Neuronal stem cell (in vitro differentiated cells): ENCODE data around the gene ODAD2.

Experiments
- DNase-seq: peaks from one replicate; pipeline ENCODE4 v3.0.0-alpha.2; 2013; ENCODE audit warnings: low spot score
- H2AFZ ChIP-seq: one replicate; pipeline ENCODE4 v1.6.1; 2013; ENCODE audit warnings: mild to moderate bottlenecking, low read length, inconsistent platforms
- H2AK5ac ChIP-seq: 2 replicates; pipeline ENCODE4 v1.6.1; 2013; ENCODE audit warnings: low read depth, mild to moderate bottlenecking, inconsistent platforms, low read length, moderate library complexity, mixed read lengths
- H2BK120ac ChIP-seq: 2 replicates; pipeline ENCODE4 v1.6.1; 2013; ENCODE audit warnings: low read depth, mild to moderate bottlenecking, inconsistent platforms, low read length, moderate library complexity, mixed read lengths
- H2BK12ac ChIP-seq: one replicate; pipeline ENCODE4 v1.6.1; 2013; ENCODE audit warnings: low read length, inconsistent platforms
- H2BK15ac ChIP-seq: 2 replicates; pipeline ENCODE4 v1.6.1; 2013; ENCODE audit warnings: mild to moderate bottlenecking, low read length, inconsistent platforms, mixed read lengths
- H2BK5ac ChIP-seq: one replicate; pipeline ENCODE4 v1.6.1; 2013; ENCODE audit warnings: inconsistent platforms, mild to moderate bottlenecking, low read length, moderate library complexity
- H3K14ac ChIP-seq: one replicate; pipeline ENCODE4 v1.6.1; 2013; ENCODE audit warnings: low read length, inconsistent platforms
- H3K18ac ChIP-seq: 2 replicates; pipeline ENCODE4 v1.6.1; 2013; ENCODE audit warnings: low read length, inconsistent platforms
- H3K23ac ChIP-seq: 2 replicates; pipeline ENCODE4 v1.6.1; 2013; ENCODE audit warnings: low read depth, mild to moderate bottlenecking, mixed read lengths, low read length, inconsistent platforms; ENCODE audit not compliant: poor library complexity
- H3K27ac ChIP-seq: replicated peaks from 3 replicates; pipeline ENCODE4 v1.5.1; 2013; ENCODE audit warnings: low read length, inconsistent platforms
- H3K27me3 ChIP-seq, 3 experiments: 2 replicates each; pipeline ENCODE4 v1.6.1; 2013; ENCODE audit warnings: low read length in 3 of 3, mild to moderate bottlenecking in 2 of 3, inconsistent platforms in 1 of 3, low read depth in 1 of 3, mixed read lengths in 1 of 3, moderate library complexity in 1 of 3; ENCODE audit not compliant: control insufficient read depth in 3 of 3, insufficient read depth in 3 of 3
- H3K36me3 ChIP-seq, 2 donors: replicated peaks in 1 of 2; 2 replicates each; pipeline ENCODE4 v1.6.1; 2013; ENCODE audit warnings: low read length in 2 of 2; ENCODE audit not compliant: control insufficient read depth in 2 of 2, insufficient read depth in 2 of 2
- H3K4ac ChIP-seq: 2 replicates; pipeline ENCODE4 v1.6.1; 2013; ENCODE audit warnings: inconsistent platforms, mild to moderate bottlenecking, low read length, moderate library complexity
- H3K4me1 ChIP-seq, 2 donors: 1 replicate in 1 of 2; 2 replicates in 1 of 2; pipeline ENCODE4 v1.6.1; 2013; ENCODE audit warnings: low read length in 2 of 2, low read depth in 1 of 2; ENCODE audit not compliant: control insufficient read depth in 2 of 2, insufficient read depth in 1 of 2
- H3K4me2 ChIP-seq: one replicate; pipeline ENCODE4 v1.6.1; 2013; ENCODE audit warnings: mild to moderate bottlenecking, low read length, inconsistent platforms; ENCODE audit not compliant: insufficient read depth, poor library complexity, severe bottlenecking
- H3K4me3 ChIP-seq, 2 donors: 2 replicates each; pipeline ENCODE4 v1.5.1; 2013; ENCODE audit warnings: low read length in 2 of 2, mild to moderate bottlenecking in 2 of 2, inconsistent platforms in 1 of 2, moderate library complexity in 1 of 2
- H3K79me1 ChIP-seq: one replicate; pipeline ENCODE4 v1.6.1; 2013; ENCODE audit warnings: low read depth, mild to moderate bottlenecking, inconsistent platforms, low read length, moderate library complexity
- H3K9ac ChIP-seq: one replicate; pipeline ENCODE4 v1.6.1; 2013; ENCODE audit warnings: mild to moderate bottlenecking, low read depth, low read length, inconsistent platforms; ENCODE audit not compliant: poor library complexity
- H3K9me3 ChIP-seq, 2 donors: replicated peaks in 1 of 2; 2 replicates each; pipeline versions ENCODE3 to v1.6.1; 2013; ENCODE audit warnings: low read length in 2 of 2, mild to moderate bottlenecking in 2 of 2, inconsistent platforms in 1 of 2, low read depth in 1 of 2, mixed read lengths in 1 of 2, moderate library complexity in 1 of 2; ENCODE audit not compliant: control insufficient read depth in 2 of 2, insufficient read depth in 1 of 2
- H4K8ac ChIP-seq: one replicate; pipeline ENCODE4 v1.6.1; 2013; ENCODE audit warnings: low read depth, mild to moderate bottlenecking, inconsistent platforms, low read length, moderate library complexity
- H4K91ac ChIP-seq: one replicate; pipeline ENCODE4 v1.6.1; 2013; ENCODE audit warnings: low read length, low read depth, mild to moderate bottlenecking, inconsistent platforms; ENCODE audit not compliant: poor library complexity
- WGBS, 2 donors: extraction: QIAGEN DNeasy Blood & Tissue Kit; methylation state at CpG; one replicate each; pipeline ENCODE4 v1.1.7; 2013; ENCODE audit warnings: missing lambda C conversion rate in 2 of 2, mixed read lengths in 1 of 2; ENCODE audit not compliant: insufficient read length in 2 of 2, insufficient replicate concordance in 1 of 2; ENCODE audit errors: extremely low coverage in 2 of 2; 5-methylcytosine and 5-hydroxymethylcytosine counted together

ODAD2 gene

DNA sequence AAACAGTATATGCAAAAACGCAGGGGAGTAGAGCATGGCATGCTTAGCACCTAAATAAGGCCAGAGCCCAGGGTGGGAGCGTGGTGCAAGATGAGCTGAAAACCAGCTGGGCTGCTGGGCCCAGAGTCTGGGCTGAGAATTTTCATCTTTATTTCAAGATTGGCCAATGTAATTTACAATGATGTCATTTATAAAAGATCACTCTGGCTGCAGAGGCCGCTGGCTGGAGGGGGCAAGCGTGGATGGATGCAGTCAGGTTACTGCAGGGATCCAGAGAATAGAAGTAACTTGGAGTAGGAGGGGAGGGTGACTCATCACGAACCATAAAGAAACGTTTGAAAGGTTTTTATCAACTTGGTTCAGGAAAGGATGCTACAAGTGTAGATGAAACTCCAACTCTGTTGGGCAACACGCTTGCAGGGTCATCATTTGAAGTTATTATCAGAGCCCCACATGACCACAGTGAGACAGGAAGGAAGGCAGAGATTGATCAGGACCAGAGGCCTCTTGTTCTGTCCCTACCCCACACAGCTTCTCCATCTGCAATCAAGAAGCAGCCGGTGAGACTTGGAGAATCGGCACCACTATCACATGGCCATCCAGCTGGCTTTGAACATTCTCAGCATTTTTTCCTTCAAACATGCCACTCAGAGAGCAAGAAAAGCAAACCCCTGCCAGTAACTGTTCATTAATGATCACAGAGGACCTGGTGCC lies 49.2 kb downstream of the ODAD2 start:
- Histone ChIP-seq H2BK120ac (no peak overlapping the region), H3K9me3 (no peaks in the 10 kb centered on the region), H3K14ac (no peak overlapping the region), H3K27me3 (no peaks in the 10 kb centered on the region), H3K4me2 (no peak overlapping the region), H3K18ac (no peak overlapping the region), H3K4ac (no peak overlapping the region), H3K9ac (no peak overlapping the region), H2AFZ (peak overlapping the region; percentile 34), H3K4me1 (peaks cover 3 to 5% of the 10 kb centered on the region in 2 donors), H3K27ac (no peak overlapping the region), H2BK15ac (no peak overlapping the region), H3K79me1 (no peaks in the 10 kb centered on the region), H2AK5ac (no peak overlapping the region), H3K4me3 (no peak overlapping the region), H3K36me3 (no peaks in the 10 kb centered on the region), H2BK5ac (no peak overlapping the region), H4K8ac (no peak overlapping the region), H2BK12ac (no peak overlapping the region), H4K91ac (no peak overlapping the region), H3K23ac (no peak overlapping the region)
- no CpG with 5 or more reads among the region's 9 CpGs for WGBS, 2 donors
- no peak for DNase-seq

DNA sequence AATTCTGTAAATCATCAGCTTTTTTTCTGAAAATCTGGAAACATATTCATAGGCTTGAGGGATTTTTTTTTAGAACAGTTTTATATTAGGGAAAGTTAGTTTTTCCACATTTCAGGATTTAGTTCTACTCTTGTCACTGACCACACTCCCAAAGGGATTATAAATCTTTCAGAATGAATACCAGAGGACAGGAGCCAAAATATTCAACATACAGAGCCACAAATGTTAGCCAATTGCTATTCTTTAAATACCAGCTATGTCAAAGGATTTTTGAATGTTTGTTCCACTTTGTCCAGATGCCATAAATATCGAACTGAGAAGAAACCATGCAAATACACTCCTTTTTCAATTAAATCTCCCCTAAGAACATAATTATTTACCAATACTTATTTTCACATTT lies 50.7 kb downstream of the ODAD2 start:
- H3K79me1 ChIP-seq: no peaks in the 10 kb centered on the region
- H3K27ac ChIP-seq: no peak overlapping the region
- H3K27me3 ChIP-seq: no peaks in the 10 kb centered on the region
- H4K8ac ChIP-seq: no peak overlapping the region
- no peak overlapping the region for H2AFZ ChIP-seq
- no peak overlapping the region for H4K91ac ChIP-seq
- no peak overlapping the region for H2AK5ac ChIP-seq
- no peak overlapping the region for H3K18ac ChIP-seq
- no peak overlapping the region for H3K23ac ChIP-seq
- H2BK15ac ChIP-seq: no peak overlapping the region
- peaks cover 3 to 5% of the 10 kb centered on the region in 2 donors for H3K4me1 ChIP-seq
- no peak overlapping the region for H3K9ac ChIP-seq
- no peak overlapping the region for H3K4me2 ChIP-seq
- H3K4ac ChIP-seq: no peak overlapping the region
- no peak overlapping the region for H2BK5ac ChIP-seq
- DNase-seq: no peak
- H3K36me3 ChIP-seq: no peaks in the 10 kb centered on the region
- no peak overlapping the region for H2BK120ac ChIP-seq
- no CpG with 5 or more reads among the region's 1 CpG for WGBS, 2 donors
- no peaks in the 10 kb centered on the region for H3K9me3 ChIP-seq
- no peak overlapping the region for H3K14ac ChIP-seq
- H3K4me3 ChIP-seq: no peak overlapping the region
- no peak overlapping the region for H2BK12ac ChIP-seq

DNA sequence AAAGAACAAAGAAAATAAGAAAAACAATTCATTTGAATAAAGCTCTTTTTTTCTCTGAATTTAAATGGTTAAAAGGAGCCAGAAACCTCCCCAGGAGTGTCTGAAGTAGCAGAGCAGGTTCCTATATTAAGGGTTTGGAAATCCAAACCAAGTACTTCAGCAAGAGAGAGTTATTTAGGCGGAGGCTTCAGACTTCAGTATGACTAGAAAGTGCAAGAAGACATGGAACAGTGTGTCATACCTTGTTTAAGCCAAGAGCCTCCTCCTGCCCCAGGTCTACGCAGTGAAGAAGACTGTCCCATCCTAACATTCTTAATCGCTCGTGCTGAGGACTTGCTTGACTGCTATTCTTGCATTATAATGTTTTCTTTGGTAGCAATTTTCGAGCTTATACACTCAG lies 51.3 kb downstream of the ODAD2 start:
- Histone ChIP-seq H3K9ac (no peak overlapping the region), H3K9me3 (no peaks in the 10 kb centered on the region), H3K79me1 (no peaks in the 10 kb centered on the region), H3K4me3 (no peak overlapping the region), H3K23ac (no peak overlapping the region), H3K36me3 (no peaks in the 10 kb centered on the region), H3K27ac (no peak overlapping the region), H2BK12ac (no peak overlapping the region), H3K27me3 (no peaks in the 10 kb centered on the region), H2AK5ac (no peak overlapping the region), H4K8ac (no peak overlapping the region), H3K18ac (no peak overlapping the region), H4K91ac (no peak overlapping the region), H2BK15ac (no peak overlapping the region), H2BK120ac (no peak overlapping the region), H3K4me2 (no peak overlapping the region), H3K14ac (no peak overlapping the region), H2AFZ (no peak overlapping the region), H3K4me1 (peaks cover 3 to 5% of the 10 kb centered on the region in 2 donors), H2BK5ac (no peak overlapping the region), H3K4ac (no peak overlapping the region)
- WGBS, 2 donors: no CpG with 5 or more reads among the region's 5 CpGs
- no peak for DNase-seq

DNA sequence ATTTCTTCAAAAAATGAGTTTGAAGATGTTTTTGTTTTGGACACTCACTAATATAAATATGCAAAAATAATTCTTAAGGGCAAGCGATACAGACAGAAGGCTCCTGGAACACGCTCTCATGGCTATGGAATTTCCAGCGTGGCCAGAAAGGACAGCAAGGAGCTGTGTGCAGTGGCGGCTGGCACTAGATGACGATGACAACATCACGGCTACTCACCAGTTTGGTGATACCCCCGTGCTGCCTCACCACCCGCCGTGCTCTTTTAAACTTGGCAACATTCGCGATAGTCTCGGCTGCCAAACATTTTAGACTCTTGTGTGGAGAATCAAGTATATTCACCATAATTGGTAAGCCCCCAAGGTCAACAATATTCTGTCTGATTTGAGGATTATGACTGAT lies 54.9 kb downstream of the ODAD2 start:
- Histone ChIP-seq H3K4me1 (peaks cover 0 to 1% of the 10 kb centered on the region in 2 donors), H3K27me3 (no peaks in the 10 kb centered on the region), H3K4ac (no peak overlapping the region), H3K9me3 (no peaks in the 10 kb centered on the region), H2BK12ac (no peak overlapping the region), H2BK15ac (no peak overlapping the region), H4K91ac (no peak overlapping the region), H3K9ac (no peak overlapping the region), H2AK5ac (no peak overlapping the region), H3K4me2 (no peak overlapping the region), H3K79me1 (no peaks in the 10 kb centered on the region), H4K8ac (no peak overlapping the region), H2BK120ac (no peak overlapping the region), H2BK5ac (no peak overlapping the region), H3K4me3 (no peak overlapping the region), H2AFZ (no peak overlapping the region), H3K27ac (no peak overlapping the region), H3K23ac (no peak overlapping the region), H3K18ac (no peak overlapping the region), H3K36me3 (no peaks in the 10 kb centered on the region), H3K14ac (no peak overlapping the region)
- no CpG with 5 or more reads among the region's 12 CpGs for WGBS, 2 donors
- no peak for DNase-seq
